ENCODE results near the gene ST6GALNAC3.

The ST6GALNAC3 gene

GRCh38 chr1:76137746-76138145 lies 63.2 kb downstream of the ST6GALNAC3 start:
- H3K36me3 ChIP-seq (ENCODE audit: low read depth) = no peaks in the 10 kb centered on the region
- no peak overlapping the region for H3K4me3 ChIP-seq (ENCODE audit: severe bottlenecking)
- H3K4me1 ChIP-seq (ENCODE audit: insufficient read depth, poor library complexity, severe bottlenecking) = no peaks in the 10 kb centered on the region
- no peak overlapping the region for H3K27ac ChIP-seq (ENCODE audit: poor library complexity, severe bottlenecking)
- ATAC-seq (ENCODE audit: low read depth) (no peak), DNase-seq (ENCODE audit: low spot score) (no peak)
- TF ChIP-seq CTCF (IDR thresholded peaks at IDR 0.05; ENCODE audit: poor library complexity, severe bottlenecking) = no peak
- no peaks in the 10 kb centered on the region for H3K9me3 ChIP-seq (ENCODE audit: severe bottlenecking)
- no peaks in the 10 kb centered on the region for H3K27me3 ChIP-seq (ENCODE audit: insufficient read depth, poor library complexity, severe bottlenecking)

GRCh38 chr1:76138217-76138616 lies 63.7 kb downstream of the ST6GALNAC3 start:
- ATAC-seq (ENCODE audit: low read depth) = no peak
- no peaks in the 10 kb centered on the region for H3K27me3 ChIP-seq (ENCODE audit: insufficient read depth, poor library complexity, severe bottlenecking)

GRCh38 chr1:76140227-76140626 lies 65.7 kb downstream of the ST6GALNAC3 start:
- Histone ChIP-seq H3K4me3 (ENCODE audit: severe bottlenecking) (no peak overlapping the region), H3K4me1 (ENCODE audit: insufficient read depth, poor library complexity, severe bottlenecking) (no peaks in the 10 kb centered on the region), H3K27ac (ENCODE audit: poor library complexity, severe bottlenecking) (no peak overlapping the region), H3K36me3 (ENCODE audit: low read depth) (no peaks in the 10 kb centered on the region), H3K9me3 (ENCODE audit: severe bottlenecking) (no peaks in the 10 kb centered on the region), H3K27me3 (ENCODE audit: insufficient read depth, poor library complexity, severe bottlenecking) (no peaks in the 10 kb centered on the region)
- ATAC-seq (ENCODE audit: low read depth) (no peak), DNase-seq (ENCODE audit: low spot score) (no peak)
- no peak for TF ChIP-seq CTCF (IDR thresholded peaks at IDR 0.05; ENCODE audit: poor library complexity, severe bottlenecking)

More at GRCh38 chr1:76138217-76138616, 63.7 kb downstream of the ST6GALNAC3 start:
- Histone ChIP-seq H3K4me1 (ENCODE audit: insufficient read depth, poor library complexity, severe bottlenecking) (no peaks in the 10 kb centered on the region), H3K9me3 (ENCODE audit: severe bottlenecking) (no peaks in the 10 kb centered on the region), H3K4me3 (ENCODE audit: severe bottlenecking) (no peak overlapping the region), H3K27ac (ENCODE audit: poor library complexity, severe bottlenecking) (no peak overlapping the region), H3K36me3 (ENCODE audit: low read depth) (no peaks in the 10 kb centered on the region)
- no peak for TF ChIP-seq CTCF (IDR thresholded peaks at IDR 0.05; ENCODE audit: poor library complexity, severe bottlenecking)
- DNase-seq (ENCODE audit: low spot score) = no peak

- no peak overlapping the region for H3K4me3 ChIP-seq (ENCODE audit: severe bottlenecking)
- H3K9me3 ChIP-seq (ENCODE audit: severe bottlenecking) = no peaks in the 10 kb centered on the region
- no peak overlapping the region for H3K27ac ChIP-seq (ENCODE audit: poor library complexity, severe bottlenecking)
- no peaks in the 10 kb centered on the region for H3K4me1 ChIP-seq (ENCODE audit: insufficient read depth, poor library complexity, severe bottlenecking)
- H3K27me3 ChIP-seq (ENCODE audit: insufficient read depth, poor library complexity, severe bottlenecking) = peaks cover 4% of the 10 kb centered on the region
- H3K36me3 ChIP-seq (ENCODE audit: low read depth) = no peaks in the 10 kb centered on the region
- no peak for DNase-seq (ENCODE audit: low spot score)
- no peak for TF ChIP-seq CTCF (IDR thresholded peaks at IDR 0.05; ENCODE audit: poor library complexity, severe bottlenecking)
- ATAC-seq (ENCODE audit: low read depth) = no peak
Observed at GRCh38 chr1:76141929-76142328, 67.4 kb downstream of the ST6GALNAC3 start.

GRCh38 chr1:76142771-76143540 lies 68.4 kb downstream of the ST6GALNAC3 start:
- no peaks in the 10 kb centered on the region for H3K4me1 ChIP-seq (ENCODE audit: insufficient read depth, poor library complexity, severe bottlenecking)
- DNase-seq (ENCODE audit: low spot score) = no peak
- no peak overlapping the region for H3K27ac ChIP-seq (ENCODE audit: poor library complexity, severe bottlenecking)
- H3K4me3 ChIP-seq (ENCODE audit: severe bottlenecking) = no peak overlapping the region
- peaks cover 4% of the 10 kb centered on the region for H3K27me3 ChIP-seq (ENCODE audit: insufficient read depth, poor library complexity, severe bottlenecking)
- no peak for ATAC-seq (ENCODE audit: low read depth)
- TF ChIP-seq CTCF (IDR thresholded peaks at IDR 0.05; ENCODE audit: poor library complexity, severe bottlenecking) = no peak
- H3K9me3 ChIP-seq (ENCODE audit: severe bottlenecking) = no peaks in the 10 kb centered on the region
- no peaks in the 10 kb centered on the region for H3K36me3 ChIP-seq (ENCODE audit: low read depth)
